CD4-positive, alpha-beta T cell (primary cell): ENCODE results near the gene RBPJL. TPM values are rescaled to one million over a fixed set of nuclear protein-coding genes. Genes with fewer than 3 reads are reported as not detected.

ENCODE experiments used
- ATAC-seq: fragments of 200-7000 bp; cut with Tn5 transposase; one replicate; pipeline ENCODE4 v1.10.0; 2022; ENCODE audit warnings: mild to moderate bottlenecking; ENCODE audit not compliant: poor library complexity
- CTCF ChIA-PET: fragments of 350-600 bp; sonication (Branson Sonifier 250); formaldehyde crosslinking; loops from one replicate; lab custom pipeline; 2021; ENCODE audit warnings: antibody characterized with exemption, inconsistent platforms; lab: Charles Lee
- POLR2A ChIA-PET: fragments of 350-600 bp; sonication (Branson Sonifier 250); formaldehyde crosslinking; loops from one replicate; lab custom pipeline; 2021; ENCODE audit warnings: antibody characterized with exemption, inconsistent platforms; lab: Charles Lee
- DNase-seq, 14 experiments: peaks; one replicate each; pipeline ENCODE4 v3.0.0-alpha.2; 2013 to 2020; ENCODE audit warnings: mixed read lengths in 2 of 14
- H3K27ac ChIP-seq, 2 donors: one replicate each; pipeline versions ENCODE4 v1.5.1 to v1.7.0; 2013; ENCODE audit warnings: low read length in 2 of 2, low read depth in 1 of 2, mild to moderate bottlenecking in 1 of 2
- H3K27me3 ChIP-seq, 2 experiments: 1 replicate in 1 of 2; 2 replicates in 1 of 2; pipeline versions ENCODE4 v1.6.1 to v1.7.0; 2013; ENCODE audit warnings: low read length in 2 of 2, control low read depth in 1 of 2, mild to moderate bottlenecking in 1 of 2, moderate library complexity in 1 of 2; ENCODE audit not compliant: insufficient read depth in 2 of 2, control insufficient read depth in 1 of 2
- H3K36me3 ChIP-seq: one replicate; pipeline ENCODE4 v1.6.1; 2013; ENCODE audit warnings: low read length, control low read depth; ENCODE audit not compliant: insufficient read depth
- H3K4me1 ChIP-seq: one replicate; pipeline ENCODE4 v1.6.1; 2013; ENCODE audit warnings: low read length, control low read depth; ENCODE audit not compliant: insufficient read depth
- H3K4me3 ChIP-seq: one replicate; pipeline ENCODE4 v1.5.1; 2013; ENCODE audit warnings: mild to moderate bottlenecking, low read length, moderate library complexity
- H3K9me3 ChIP-seq, 2 experiments: 1 replicate in 1 of 2; 2 replicates in 1 of 2; pipeline versions ENCODE4 v1.6.1 to v1.7.0; 2013; ENCODE audit warnings: low read length in 2 of 2, mild to moderate bottlenecking in 2 of 2, control low read depth in 1 of 2, moderate library complexity in 1 of 2; ENCODE audit not compliant: control insufficient read depth in 1 of 2, insufficient read depth in 1 of 2
- H3K27ac Mint-ChIP-seq: one replicate; pipeline ENCODE4 v1.8.0; 2020; ENCODE audit warnings: mixed read lengths
- H3K27me3 Mint-ChIP-seq: one replicate; pipeline ENCODE4 v1.8.0; 2021; ENCODE audit warnings: mixed read lengths
- H3K36me3 Mint-ChIP-seq: one replicate; pipeline ENCODE4 v1.8.0; 2021; ENCODE audit warnings: low read depth, mixed read lengths
- H3K4me1 Mint-ChIP-seq: one replicate; pipeline ENCODE4 v1.8.0; 2021; ENCODE audit warnings: low read depth, mixed read lengths
- H3K4me3 Mint-ChIP-seq: one replicate; pipeline ENCODE4 v1.8.0; 2020; ENCODE audit warnings: mild to moderate bottlenecking, mixed read lengths
- H3K9me3 Mint-ChIP-seq: one replicate; pipeline ENCODE4 v1.8.0; 2020; ENCODE audit warnings: mixed read lengths
- intact Hi-C, 2 experiments: fragments of 100-400 bp; cut with DNase I in 1 of 2; cut with micrococcal nuclease in 1 of 2; formaldehyde crosslinking; loops; one replicate each; pipeline versions ENCODE4 v1.15.1 to v1.9.0; 2023 to 2025; cut with DNase I, micrococcal nuclease
- total RNA-seq, 174 experiments: library from RNA in 2 of 174; stranded (reverse) in 2 of 174; gene quantifications; one replicate each; pipeline ENCODE4 v1.2.3 and lab custom pipeline; 2021 to 2026
- TF ChIP-seq, protein P1 (sequence below): fragments of 200-600 bp; IDR thresholded peaks from one replicate; pipeline ENCODE4 v1.8.0; 2022; ENCODE audit warnings: antibody characterized with exemption, mild to moderate bottlenecking

RBPJL gene
- total RNA-seq, 2 experiments from 2014 or later, result not detected

DNA sequence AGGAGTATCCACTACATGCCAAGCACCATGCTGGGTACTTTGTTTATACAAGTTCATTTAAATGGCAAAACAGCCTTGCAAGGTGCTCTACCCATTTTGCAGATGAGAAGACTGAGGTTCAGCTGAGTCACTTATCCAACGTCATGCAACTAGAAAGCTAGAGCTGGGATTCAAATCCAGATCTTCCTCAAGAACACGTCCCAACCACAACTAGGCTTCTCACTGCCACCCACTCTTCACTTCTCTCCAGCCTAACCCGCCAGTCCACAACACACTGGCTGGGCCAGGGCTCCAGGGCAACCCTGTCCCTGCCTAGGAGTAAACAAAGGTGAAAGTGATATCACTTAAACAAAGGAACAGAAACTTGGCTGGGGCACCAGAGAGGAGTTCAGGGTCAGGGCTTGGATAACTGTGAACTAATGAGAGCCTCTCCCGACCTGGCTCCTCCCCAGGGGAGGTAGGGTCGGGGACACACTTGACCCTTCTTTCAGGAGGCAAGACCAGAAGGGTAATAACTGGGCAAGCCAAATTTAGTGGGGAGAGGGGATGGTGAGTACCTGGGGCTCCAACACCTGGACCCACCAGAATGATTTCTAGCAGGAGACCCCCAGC, 33.7 kb downstream of the RBPJL start:
- Histone ChIP-seq H3K27ac (no peak overlapping the region), H3K36me3 (no peaks in the 10 kb centered on the region), H3K4me3 (no peak overlapping the region), H3K4me1 (peaks cover 7% of the 10 kb centered on the region), H3K9me3 (no peaks in the 10 kb centered on the region), H3K27me3 (no peaks in the 10 kb centered on the region)
- DNase-seq (no peak), ATAC-seq (no peak)
- TF ChIP-seq, protein P1, sequence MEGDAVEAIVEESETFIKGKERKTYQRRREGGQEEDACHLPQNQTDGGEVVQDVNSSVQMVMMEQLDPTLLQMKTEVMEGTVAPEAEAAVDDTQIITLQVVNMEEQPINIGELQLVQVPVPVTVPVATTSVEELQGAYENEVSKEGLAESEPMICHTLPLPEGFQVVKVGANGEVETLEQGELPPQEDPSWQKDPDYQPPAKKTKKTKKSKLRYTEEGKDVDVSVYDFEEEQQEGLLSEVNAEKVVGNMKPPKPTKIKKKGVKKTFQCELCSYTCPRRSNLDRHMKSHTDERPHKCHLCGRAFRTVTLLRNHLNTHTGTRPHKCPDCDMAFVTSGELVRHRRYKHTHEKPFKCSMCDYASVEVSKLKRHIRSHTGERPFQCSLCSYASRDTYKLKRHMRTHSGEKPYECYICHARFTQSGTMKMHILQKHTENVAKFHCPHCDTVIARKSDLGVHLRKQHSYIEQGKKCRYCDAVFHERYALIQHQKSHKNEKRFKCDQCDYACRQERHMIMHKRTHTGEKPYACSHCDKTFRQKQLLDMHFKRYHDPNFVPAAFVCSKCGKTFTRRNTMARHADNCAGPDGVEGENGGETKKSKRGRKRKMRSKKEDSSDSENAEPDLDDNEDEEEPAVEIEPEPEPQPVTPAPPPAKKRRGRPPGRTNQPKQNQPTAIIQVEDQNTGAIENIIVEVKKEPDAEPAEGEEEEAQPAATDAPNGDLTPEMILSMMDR, result no peak
- intact Hi-C loops, result no loop called here
- Mint-ChIP-seq H3K4me3 (no peak overlapping the region), H3K36me3 (no peaks in the 10 kb centered on the region), H3K27ac (no peak overlapping the region), H3K27me3 (no peaks in the 10 kb centered on the region), H3K9me3 (no peaks in the 10 kb centered on the region), H3K4me1 (no peaks in the 10 kb centered on the region)
- POLR2A ChIA-PET, result no interaction called here
- CTCF ChIA-PET, result no interaction called here

DNA sequence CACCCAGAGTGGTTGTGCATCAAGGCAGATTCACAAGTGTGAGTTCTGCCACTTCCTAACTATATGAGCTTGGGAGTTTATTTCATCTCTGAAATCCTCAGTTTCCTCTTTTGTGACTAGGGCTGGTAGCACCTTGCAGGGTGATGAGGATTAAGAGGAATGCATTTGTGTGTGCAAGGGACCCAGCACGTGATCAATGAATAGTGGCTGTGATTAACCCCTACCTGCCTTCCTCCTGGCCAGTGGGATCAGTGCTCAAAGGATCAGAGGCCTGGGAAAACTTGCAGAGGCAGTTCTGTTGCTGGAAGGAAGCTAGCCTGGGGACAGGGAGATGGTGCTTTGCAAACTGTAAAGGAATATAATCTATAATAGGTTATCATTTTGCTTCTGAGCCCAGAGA, 34.3 kb downstream of the RBPJL start:
- H3K4me1 ChIP-seq, result peaks cover 10% of the 10 kb centered on the region
- no peaks in the 10 kb centered on the region for H3K36me3 Mint-ChIP-seq
- H3K4me3 Mint-ChIP-seq, result no peak overlapping the region
- intact Hi-C loops, result no loop called here
- H3K4me3 ChIP-seq, result no peak overlapping the region
- DNase-seq (no peak), ATAC-seq (no peak)
- TF ChIP-seq, protein P1, result no peak
- H3K27me3 Mint-ChIP-seq, result no peaks in the 10 kb centered on the region
- no peaks in the 10 kb centered on the region for H3K36me3 ChIP-seq
- ChIA-PET POLR2A (no interaction called here), CTCF (no interaction called here)
- no peaks in the 10 kb centered on the region for H3K9me3 Mint-ChIP-seq
- H3K27ac ChIP-seq, result no peak overlapping the region
- no peak overlapping the region for H3K27ac Mint-ChIP-seq
- H3K9me3 ChIP-seq, result no peaks in the 10 kb centered on the region
- no peaks in the 10 kb centered on the region for H3K4me1 Mint-ChIP-seq
- H3K27me3 ChIP-seq, result no peaks in the 10 kb centered on the region

DNA sequence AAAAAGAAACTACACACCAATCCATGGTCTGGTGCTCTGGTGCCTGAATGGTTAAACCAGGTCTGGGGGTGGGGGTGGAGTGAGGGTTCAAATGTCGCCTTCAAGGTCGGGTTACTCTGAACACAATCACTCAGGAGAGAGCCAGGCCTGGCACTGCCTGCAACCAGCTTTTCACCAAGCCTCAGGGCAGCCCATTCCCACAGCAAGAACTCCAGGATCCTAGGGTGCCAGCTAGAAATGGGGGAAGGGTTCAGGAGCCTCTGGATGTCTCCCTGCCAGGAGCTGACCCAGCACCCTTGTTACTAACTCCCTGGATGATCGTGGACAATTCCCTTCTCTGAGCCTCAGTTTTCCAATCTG, 34.9 kb downstream of the RBPJL start:
- intact Hi-C loops, result no loop called here
- CTCF ChIA-PET, result no interaction called here

More for the DNA sequence above, 34.9 kb downstream of the RBPJL start:
- H3K9me3 Mint-ChIP-seq, result no peaks in the 10 kb centered on the region
- POLR2A ChIA-PET, result no interaction called here
- no peaks in the 10 kb centered on the region for H3K4me1 Mint-ChIP-seq
- TF ChIP-seq, protein P1, result no peak
- no peaks in the 10 kb centered on the region for H3K9me3 ChIP-seq
- DNase-seq (no peak), ATAC-seq (no peak)
- no peaks in the 10 kb centered on the region for H3K36me3 Mint-ChIP-seq
- no peak overlapping the region for H3K27ac Mint-ChIP-seq
- H3K4me1 ChIP-seq, result peaks cover 17% of the 10 kb centered on the region
- no peaks in the 10 kb centered on the region for H3K27me3 ChIP-seq
- no peak overlapping the region for H3K4me3 Mint-ChIP-seq
- H3K27ac ChIP-seq, result no peak overlapping the region
- no peak overlapping the region for H3K4me3 ChIP-seq
- peaks cover under 1% of the 10 kb centered on the region for H3K27me3 Mint-ChIP-seq
- no peaks in the 10 kb centered on the region for H3K36me3 ChIP-seq
